H9 (cell line): Measurements from ENCODE around the gene DTNB. TPM values are rescaled to one million over a fixed set of nuclear protein-coding genes. Genes with fewer than 3 reads are reported as not detected.

Experiments
- DNase-seq: peaks from one replicate; pipeline ENCODE4 v3.0.0-alpha.2; 2017
- H2AFZ ChIP-seq: one replicate; pipeline ENCODE4 v1.6.1; 2013; ENCODE audit warnings: mild to moderate bottlenecking, low read length, control low read depth, moderate library complexity
- H2AK5ac ChIP-seq: 2 replicates; pipeline ENCODE4 v1.6.1; 2013; ENCODE audit warnings: low read length, control low read depth, mixed read lengths; ENCODE audit not compliant: insufficient read length
- H2BK120ac ChIP-seq: one replicate; pipeline ENCODE4 v1.6.1; 2013; ENCODE audit warnings: low read depth, mild to moderate bottlenecking, low read length, control low read depth, inconsistent platforms; ENCODE audit not compliant: poor library complexity, severe bottlenecking
- H2BK12ac ChIP-seq: 2 replicates; pipeline ENCODE4 v1.6.1; 2013; ENCODE audit warnings: low read length, control low read depth, mixed read lengths, low read depth; ENCODE audit not compliant: insufficient read length
- H2BK15ac ChIP-seq: 2 replicates; pipeline ENCODE4 v1.6.1; 2013; ENCODE audit warnings: low read depth, low read length, control low read depth
- H2BK20ac ChIP-seq: one replicate; pipeline ENCODE4 v1.6.1; 2013; ENCODE audit warnings: low read depth, mild to moderate bottlenecking, low read length, control low read depth, inconsistent platforms; ENCODE audit not compliant: poor library complexity, severe bottlenecking
- H2BK5ac ChIP-seq: 2 replicates; pipeline ENCODE4 v1.6.1; 2013; ENCODE audit warnings: low read length, control low read depth, mixed read lengths; ENCODE audit not compliant: insufficient read length
- H3K14ac ChIP-seq: 2 replicates; pipeline ENCODE4 v1.6.1; 2013; ENCODE audit warnings: low read length, control low read depth; ENCODE audit not compliant: insufficient read depth
- H3K18ac ChIP-seq: 2 replicates; pipeline ENCODE4 v1.6.1; 2013; ENCODE audit warnings: low read depth, mild to moderate bottlenecking, mixed read lengths, low read length, control low read depth; ENCODE audit not compliant: insufficient read length
- H3K23ac ChIP-seq: 2 replicates; pipeline ENCODE4 v1.6.1; 2013; ENCODE audit warnings: low read length, control low read depth, mixed read lengths, low read depth; ENCODE audit not compliant: insufficient read length
- H3K23me2 ChIP-seq: 2 replicates; pipeline ENCODE4 v1.6.1; 2013; ENCODE audit warnings: low read depth, mild to moderate bottlenecking, mixed read lengths, low read length, control low read depth; ENCODE audit not compliant: insufficient read length, poor library complexity, severe bottlenecking
- H3K27ac ChIP-seq: 2 replicates; pipeline ENCODE4 v1.5.1; 2013; ENCODE audit warnings: low read length, control low read depth, mixed read lengths, low read depth; ENCODE audit not compliant: insufficient read length
- H3K27me3 ChIP-seq: 2 replicates; pipeline ENCODE4 v1.6.1; 2013; ENCODE audit warnings: low read length, control low read depth, inconsistent platforms; ENCODE audit not compliant: insufficient read depth
- H3K4ac ChIP-seq: 2 replicates; pipeline ENCODE4 v1.6.1; 2013; ENCODE audit warnings: low read depth, mild to moderate bottlenecking, control low read depth, inconsistent platforms, low read length, moderate library complexity
- H3K4me1 ChIP-seq: 2 replicates; pipeline ENCODE4 v1.6.1; 2013; ENCODE audit warnings: low read length, control low read depth, inconsistent platforms; ENCODE audit not compliant: insufficient read depth
- H3K4me2 ChIP-seq: 2 replicates; pipeline ENCODE4 v1.6.1; 2013; ENCODE audit warnings: low read length, control low read depth, mixed read lengths; ENCODE audit not compliant: insufficient read length, insufficient read depth
- H3K56ac ChIP-seq: 2 replicates; pipeline ENCODE4 v1.6.1; 2013; ENCODE audit warnings: low read depth, mild to moderate bottlenecking, mixed read lengths, low read length, control low read depth; ENCODE audit not compliant: insufficient read length
- H3K79me1 ChIP-seq: 2 replicates; pipeline ENCODE4 v1.6.1; 2013; ENCODE audit warnings: low read depth, mild to moderate bottlenecking, moderate library complexity, low read length, control low read depth, inconsistent platforms; ENCODE audit not compliant: insufficient read depth, poor library complexity, severe bottlenecking
- H3K79me2 ChIP-seq: 2 replicates; pipeline ENCODE4 v1.6.1; 2013; ENCODE audit warnings: low read length, control low read depth, inconsistent platforms; ENCODE audit not compliant: insufficient read depth
- H3K9ac ChIP-seq: 2 replicates; pipeline ENCODE4 v1.6.1; 2013; ENCODE audit warnings: low read length, control low read depth, mixed read lengths; ENCODE audit not compliant: insufficient read length; ENCODE audit errors: extremely low read depth
- H3K9me3 ChIP-seq: one replicate; pipeline ENCODE4 v1.6.1; 2013; ENCODE audit warnings: low read depth, low read length, inconsistent platforms; ENCODE audit not compliant: control insufficient read depth
- H3T11ph ChIP-seq: one replicate; pipeline ENCODE4 v1.6.1; 2013; ENCODE audit warnings: mild to moderate bottlenecking, low read length, control low read depth, inconsistent platforms
- H4K20me1 ChIP-seq: one replicate; pipeline ENCODE4 v1.6.1; 2013; ENCODE audit not compliant: control insufficient read depth, insufficient read length, insufficient read depth
- H4K5ac ChIP-seq: 2 replicates; pipeline ENCODE4 v1.6.1; 2013; ENCODE audit warnings: low read depth, mild to moderate bottlenecking, mixed read lengths, low read length, control low read depth; ENCODE audit not compliant: insufficient read length
- H4K8ac ChIP-seq: replicated peaks from 2 replicates; pipeline ENCODE4 v1.6.1; 2013; ENCODE audit warnings: low read length, control low read depth, mixed read lengths, low read depth; ENCODE audit not compliant: insufficient read length
- H4K91ac ChIP-seq: 2 replicates; pipeline ENCODE4 v1.6.1; 2013; ENCODE audit warnings: low read depth, mild to moderate bottlenecking, moderate library complexity, mixed read lengths, low read length, control low read depth; ENCODE audit not compliant: insufficient read length
- H3K27ac Mint-ChIP-seq, 3 experiments: 2 replicates in 2 of 3; 3 replicates in 1 of 3; pipeline ENCODE4 v1.8.0; 2020 to 2021; ENCODE audit warnings: mixed read lengths in 3 of 3, mild to moderate bottlenecking in 1 of 3, moderate library complexity in 1 of 3
- H3K27me3 Mint-ChIP-seq: 2 replicates; pipeline ENCODE4 v1.8.0; 2021; ENCODE audit warnings: low read depth, mild to moderate bottlenecking, moderate library complexity, mixed read lengths
- H3K36me3 Mint-ChIP-seq, 3 experiments: 2 replicates in 2 of 3; 3 replicates in 1 of 3; pipeline ENCODE4 v1.8.0; 2020 to 2021; ENCODE audit warnings: low read depth in 3 of 3, mixed read lengths in 3 of 3; ENCODE audit not compliant: insufficient read depth in 1 of 3
- H3K4me1 Mint-ChIP-seq, 2 experiments: 2 replicates each; pipeline ENCODE4 v1.8.0; 2020; ENCODE audit warnings: mixed read lengths in 2 of 2
- H3K4me3 Mint-ChIP-seq, 2 experiments: 2 replicates in 1 of 2; 3 replicates in 1 of 2; pipeline ENCODE4 v1.8.0; 2020 to 2021; ENCODE audit warnings: mild to moderate bottlenecking in 2 of 2, mixed read lengths in 2 of 2, moderate library complexity in 1 of 2
- H3K9me3 Mint-ChIP-seq, 2 experiments: 2 replicates in 1 of 2; 3 replicates in 1 of 2; pipeline ENCODE4 v1.8.0; 2020; ENCODE audit warnings: mild to moderate bottlenecking in 2 of 2, mixed read lengths in 2 of 2, moderate library complexity in 1 of 2
- CTCF ChIP-seq: fragments of 200-600 bp; sonication (generic); conservative IDR thresholded peaks from 3 replicates; pipeline ENCODE4 v1.8.0; 2021; ENCODE audit warnings: antibody characterized with exemption, mild to moderate bottlenecking
- WGBS: extraction: QIAGEN DNeasy Blood & Tissue Kit; methylation state at CpG from one replicate; pipeline ENCODE4 v1.1.7; 2013; ENCODE audit warnings: missing lambda C conversion rate, low lambda C conversion rate, mixed read lengths; ENCODE audit not compliant: insufficient read length; ENCODE audit errors: extremely low coverage; 5-methylcytosine and 5-hydroxymethylcytosine counted together
- total RNA-seq: library from RNA; stranded (reverse); gene quantifications from 2 replicates; pipeline ENCODE4 v1.2.1, GENCODE V29; 2021

The DTNB gene
- total RNA-seq, 1 experiment from 2014 or later: 26.7 TPM

GRCh38 chr2:25497918-25498407 lies 175.4 kb downstream of the DTNB start:
- TF ChIP-seq CTCF: no peak
- Histone ChIP-seq H3K27ac (no peak overlapping the region), H2BK12ac (no peak overlapping the region), H3K9ac (no peak overlapping the region), H3K4ac (no peak overlapping the region), H3K9me3 (no peaks in the 10 kb centered on the region), H4K91ac (no peak overlapping the region), H3K27me3 (no peaks in the 10 kb centered on the region), H4K5ac (no peak overlapping the region), H3K79me1 (no peaks in the 10 kb centered on the region), H3T11ph (no peak overlapping the region), H3K4me1 (no peaks in the 10 kb centered on the region), H2AFZ (no peak overlapping the region), H2BK5ac (no peak overlapping the region), H3K79me2 (no peaks in the 10 kb centered on the region; the same call in 1 of the 2 replicates), H2AK5ac (no peak overlapping the region), H4K20me1 (no peaks in the 10 kb centered on the region), H3K23me2 (no peaks in the 10 kb centered on the region), H3K23ac (no peak overlapping the region), H3K18ac (no peak overlapping the region), H2BK15ac (no peak overlapping the region), H3K56ac (no peak overlapping the region), H2BK120ac (no peak overlapping the region), H2BK20ac (no peak overlapping the region), H3K4me2 (no peak overlapping the region), H3K14ac (no peak overlapping the region), H4K8ac (no peak overlapping the region)
- Mint-ChIP-seq H3K27ac (no peak overlapping the region), H3K4me1 (peaks cover 7 to 9% of the 10 kb centered on the region in 2 experiments), H3K4me3 (no peak overlapping the region), H3K27me3 (no peaks in the 10 kb centered on the region), H3K9me3 (no peaks in the 10 kb centered on the region), H3K36me3 (peaks cover 0 to 4% (median 0%) of the 10 kb centered on the region in 3 experiments; a peak in 1 of 7 replicates)
- WGBS: 100% methylated on average over 1 of the region's 2 CpGs
- no peak for DNase-seq
